ENCODE data around the gene ABCC1.
"Not testable (repeated sequence)": the region's sequence is repeated elsewhere in the genome, so short reads cannot be mapped to it uniquely, and the experiment has no call there.

Gene ABCC1

GRCh38 chr16:16190546-16190945, 241.1 kb downstream of the ABCC1 start:
- DNase-seq (ENCODE audit: low read depth): no peak

DNA sequence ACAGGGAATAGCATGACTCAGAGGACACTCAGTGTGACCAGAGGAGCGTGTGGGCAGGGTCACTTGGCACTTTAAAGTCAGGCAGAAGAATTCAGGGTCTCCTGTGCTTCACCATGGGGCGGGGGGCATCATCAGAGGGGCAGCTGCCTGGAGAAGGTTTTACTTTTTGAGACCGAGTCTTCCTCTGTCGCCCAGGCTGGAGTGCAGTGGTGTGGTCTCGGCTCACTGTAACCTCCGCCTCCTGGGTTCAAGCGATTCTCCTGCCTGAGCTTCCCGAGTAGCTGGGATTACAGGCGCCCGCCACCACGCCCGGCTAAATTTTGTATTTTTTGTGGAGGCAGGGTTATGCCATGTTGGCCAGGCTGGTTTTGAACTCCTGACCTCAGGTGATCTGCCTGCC, 241.6 kb downstream of the ABCC1 start:
- DNase-seq (ENCODE audit: low read depth): not testable (repeated sequence)

DNA sequence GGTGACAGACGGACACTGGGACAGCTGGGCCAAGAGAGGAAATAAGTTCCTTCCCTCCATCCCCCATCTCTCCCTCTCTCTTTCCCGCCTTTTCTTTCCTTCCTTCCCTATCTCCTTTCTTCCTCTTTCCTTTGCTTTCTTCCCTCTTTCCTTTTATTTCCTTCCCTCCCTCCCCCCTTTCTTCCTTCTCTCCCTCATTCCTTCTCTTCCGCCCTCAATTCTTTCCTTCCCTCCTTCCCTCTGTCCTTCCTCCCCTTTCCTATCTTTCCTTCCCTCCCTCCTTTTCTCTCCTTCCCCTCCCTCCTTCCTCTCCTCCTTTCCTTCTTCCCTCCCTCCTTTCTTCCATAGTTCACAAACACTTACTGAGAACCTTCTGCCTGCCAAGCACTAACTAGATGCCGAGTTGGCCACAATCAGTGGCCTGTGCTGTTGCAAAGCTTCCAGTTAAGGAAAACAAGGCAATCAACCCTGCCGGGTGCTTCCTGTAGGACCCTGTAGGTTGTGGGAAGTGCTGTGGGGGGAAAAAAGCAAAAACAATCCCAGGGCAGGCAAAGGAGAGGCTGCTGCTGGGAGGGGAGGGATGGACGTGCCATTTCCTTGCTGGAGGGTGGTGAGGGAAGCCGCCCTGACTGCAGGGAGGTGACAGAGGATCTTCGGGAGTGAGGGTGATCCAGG, 242.2 kb downstream of the ABCC1 start:
- DNase-seq (ENCODE audit: low read depth): no peak
